ENCODE results near the gene ZFC3H1. TPM values are rescaled to one million over a fixed set of nuclear protein-coding genes. Genes with fewer than 3 reads are reported as not detected.
A peak's percentile ranks its signal among the peaks of the same experiment; 100 is the strongest.

The ZFC3H1 gene
- total and polyA plus RNA-seq, 9 of the 15 experiments (the other 6 are each of a cell fraction or from before 2014, with no cell fraction given): 14.8 to 80.5 (median 22.1) TPM

- TF ChIP-seq L3MBTL2 (IDR thresholded peaks at IDR 0.05) (no peak), PRPF4 (IDR thresholded peaks at IDR 0.05; ENCODE audit: insufficient read depth, low read depth, low read length, poor library complexity, severe bottlenecking) (no peak), HNRNPK (IDR thresholded peaks at IDR 0.05; ENCODE audit: low read depth, low read length, poor library complexity, severe bottlenecking) (no peak), MYC (IDR thresholded peaks at IDR 0.05; ENCODE audit: low read depth, low read length) (no peak), MYC (CRISPR knock-in tag; IDR thresholded peaks at IDR 0.05; ENCODE audit: borderline replicate concordance, low read depth) (no peak), EGR1 (conservative IDR thresholded peaks at IDR 0.05) (no peak), SRSF3 (IDR thresholded peaks at IDR 0.05; ENCODE audit: insufficient read depth, low read length) (no peak), NCOR1 (IDR thresholded peaks at IDR 0.05) (peak; percentile 73), SOX6 (IDR thresholded peaks at IDR 0.05) (peak; percentile 96), CBFA2T2 (conservative IDR thresholded peaks at IDR 0.05) (peak; percentile 78), FOXJ2 (tag; IDR thresholded peaks at IDR 0.05) (no peak), FUS (optimal IDR thresholded peaks at IDR 0.05; ENCODE audit: low read depth, low read length) (no peak), ZFP91 (CRISPR knock-in tag; IDR thresholded peaks at IDR 0.05) (no peak), SP1 (CRISPR knock-in tag; IDR thresholded peaks at IDR 0.05) (no peak), SUPT5H (IDR thresholded peaks at IDR 0.05) (no peak), CEBPZ (IDR thresholded peaks at IDR 0.05; ENCODE audit: borderline replicate concordance, low read depth, low read length) (no peak), PKNOX1 (IDR thresholded peaks at IDR 0.05) (peak; percentile 84)
- TF ChIP-seq, protein P1, sequence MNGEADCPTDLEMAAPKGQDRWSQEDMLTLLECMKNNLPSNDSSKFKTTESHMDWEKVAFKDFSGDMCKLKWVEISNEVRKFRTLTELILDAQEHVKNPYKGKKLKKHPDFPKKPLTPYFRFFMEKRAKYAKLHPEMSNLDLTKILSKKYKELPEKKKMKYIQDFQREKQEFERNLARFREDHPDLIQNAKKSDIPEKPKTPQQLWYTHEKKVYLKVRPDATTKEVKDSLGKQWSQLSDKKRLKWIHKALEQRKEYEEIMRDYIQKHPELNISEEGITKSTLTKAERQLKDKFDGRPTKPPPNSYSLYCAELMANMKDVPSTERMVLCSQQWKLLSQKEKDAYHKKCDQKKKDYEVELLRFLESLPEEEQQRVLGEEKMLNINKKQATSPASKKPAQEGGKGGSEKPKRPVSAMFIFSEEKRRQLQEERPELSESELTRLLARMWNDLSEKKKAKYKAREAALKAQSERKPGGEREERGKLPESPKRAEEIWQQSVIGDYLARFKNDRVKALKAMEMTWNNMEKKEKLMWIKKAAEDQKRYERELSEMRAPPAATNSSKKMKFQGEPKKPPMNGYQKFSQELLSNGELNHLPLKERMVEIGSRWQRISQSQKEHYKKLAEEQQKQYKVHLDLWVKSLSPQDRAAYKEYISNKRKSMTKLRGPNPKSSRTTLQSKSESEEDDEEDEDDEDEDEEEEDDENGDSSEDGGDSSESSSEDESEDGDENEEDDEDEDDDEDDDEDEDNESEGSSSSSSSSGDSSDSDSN (IDR thresholded peaks at IDR 0.05; ENCODE audit: borderline replicate concordance in 1 of 2, low read depth in 2 of 2, low read length in 2 of 2): no peak
- TF ChIP-seq, protein P2, sequence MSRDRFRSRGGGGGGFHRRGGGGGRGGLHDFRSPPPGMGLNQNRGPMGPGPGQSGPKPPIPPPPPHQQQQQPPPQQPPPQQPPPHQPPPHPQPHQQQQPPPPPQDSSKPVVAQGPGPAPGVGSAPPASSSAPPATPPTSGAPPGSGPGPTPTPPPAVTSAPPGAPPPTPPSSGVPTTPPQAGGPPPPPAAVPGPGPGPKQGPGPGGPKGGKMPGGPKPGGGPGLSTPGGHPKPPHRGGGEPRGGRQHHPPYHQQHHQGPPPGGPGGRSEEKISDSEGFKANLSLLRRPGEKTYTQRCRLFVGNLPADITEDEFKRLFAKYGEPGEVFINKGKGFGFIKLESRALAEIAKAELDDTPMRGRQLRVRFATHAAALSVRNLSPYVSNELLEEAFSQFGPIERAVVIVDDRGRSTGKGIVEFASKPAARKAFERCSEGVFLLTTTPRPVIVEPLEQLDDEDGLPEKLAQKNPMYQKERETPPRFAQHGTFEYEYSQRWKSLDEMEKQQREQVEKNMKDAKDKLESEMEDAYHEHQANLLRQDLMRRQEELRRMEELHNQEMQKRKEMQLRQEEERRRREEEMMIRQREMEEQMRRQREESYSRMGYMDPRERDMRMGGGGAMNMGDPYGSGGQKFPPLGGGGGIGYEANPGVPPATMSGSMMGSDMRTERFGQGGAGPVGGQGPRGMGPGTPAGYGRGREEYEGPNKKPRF (IDR thresholded peaks at IDR 0.05; ENCODE audit: low read depth, low read length): no peak
These were observed 8.2 kb upstream of the ZFC3H1 start (continued) for GRCh38 chr12:71671816-71672215.

Data from K562 (cell line).